ENCODE data around the gene ADCY4.
A peak's percentile ranks its signal among the peaks of the same experiment; 100 is the strongest.

The ADCY4 gene

GRCh38 chr14:24370748-24371147 lies 35.9 kb upstream of the ADCY4 start:
- no peak for DNase-seq (ENCODE audit: extremely low spot score)
- POLR2A ChIA-PET: interaction anchor here (0.9 to 2.1 kb wide), 7 partner anchors 9 to 71 kb away, joined by 3 to 13 read pairs (median 5); partner anchors contain the start of genes CBLN3, KHNYN and NYNRIN
- no peak for TF ChIP-seq FOXM1 (IDR thresholded peaks at IDR 0.05; ENCODE audit: borderline replicate concordance)
- no peak for TF ChIP-seq SP1 (IDR thresholded peaks at IDR 0.05)
- TF ChIP-seq FOXA1 (IDR thresholded peaks at IDR 0.05): no peak
- TF ChIP-seq CTBP1 (IDR thresholded peaks at IDR 0.05; ENCODE audit: borderline replicate concordance): no peak
- CTCF ChIA-PET: interaction anchor here (1.2 to 3.2 kb wide), 3 partner anchors 19 to 66 kb away, joined by 3 to 19 read pairs (median 3); no protein-coding TSS in a partner anchor

- DNase-seq (ENCODE audit: extremely low spot score): no peak
- ChIA-PET CTCF (interaction anchor here (0.9 to 3.2 kb wide), 3 partner anchors 9 to 66 kb away, joined by 3 to 19 read pairs (median 4); no protein-coding TSS in a partner anchor), POLR2A (interaction anchor here (1.1 to 2.1 kb wide), 5 partner anchors 9 to 72 kb away, joined by 3 to 13 read pairs (median 7); partner anchors contain the start of genes CBLN3, KHNYN and NYNRIN)
- TF ChIP-seq FOXA1 (IDR thresholded peaks at IDR 0.05) (no peak), LEF1 (IDR thresholded peaks at IDR 0.05; ENCODE audit: borderline replicate concordance) (no peak), ARNT (IDR thresholded peaks at IDR 0.05) (no peak), CTBP1 (IDR thresholded peaks at IDR 0.05; ENCODE audit: borderline replicate concordance) (no peak), PKNOX1 (IDR thresholded peaks at IDR 0.05) (no peak), NFRKB (IDR thresholded peaks at IDR 0.05) (no peak), BHLHE40 (IDR thresholded peaks at IDR 0.05; ENCODE audit: borderline replicate concordance) (no peak), TARDBP (IDR thresholded peaks at IDR 0.05) (no peak), ZNF384 (IDR thresholded peaks at IDR 0.05) (no peak), ELF4 (IDR thresholded peaks at IDR 0.05) (no peak), FOXM1 (IDR thresholded peaks at IDR 0.05; ENCODE audit: borderline replicate concordance) (no peak), L3MBTL2 (conservative IDR thresholded peaks at IDR 0.05) (no peak), FOXK2 (IDR thresholded peaks at IDR 0.05) (no peak), SUZ12 (IDR thresholded peaks at IDR 0.05) (no peak)
Observed at GRCh38 chr14:24369907-24370687, 35.2 kb upstream of the ADCY4 start.

GRCh38 chr14:24369463-24369862 lies 34.6 kb upstream of the ADCY4 start:
- ChIA-PET POLR2A (interaction anchor here (1.3 to 1.7 kb wide), 2 partner anchors 10 to 61 kb away, joined by 8 to 13 read pairs; partner anchors contain the start of genes CBLN3 and KHNYN), CTCF (interaction anchor here (0.9 to 3.2 kb wide), 2 partner anchors 9 to 62 kb away, joined by 4 to 19 read pairs; no protein-coding TSS in a partner anchor)
- no peak for DNase-seq (ENCODE audit: extremely low spot score)
- TF ChIP-seq CTBP1 (IDR thresholded peaks at IDR 0.05; ENCODE audit: borderline replicate concordance): no peak
- no peak for TF ChIP-seq ELF4 (IDR thresholded peaks at IDR 0.05)
- TF ChIP-seq HDGF (IDR thresholded peaks at IDR 0.05; ENCODE audit: borderline replicate concordance): no peak
- TF ChIP-seq L3MBTL2 (conservative IDR thresholded peaks at IDR 0.05): no peak
- TF ChIP-seq FOXK2 (IDR thresholded peaks at IDR 0.05): no peak
- no peak for TF ChIP-seq SUZ12 (IDR thresholded peaks at IDR 0.05)
- no peak for TF ChIP-seq SP1 (IDR thresholded peaks at IDR 0.05)
- TF ChIP-seq TARDBP (IDR thresholded peaks at IDR 0.05): no peak
- no peak for TF ChIP-seq LEF1 (IDR thresholded peaks at IDR 0.05; ENCODE audit: borderline replicate concordance)
- TF ChIP-seq BHLHE40 (IDR thresholded peaks at IDR 0.05; ENCODE audit: borderline replicate concordance): no peak
- no peak for TF ChIP-seq FOXA1 (IDR thresholded peaks at IDR 0.05)
- TF ChIP-seq ZNF384 (IDR thresholded peaks at IDR 0.05): no peak
- no peak for TF ChIP-seq FOXM1 (IDR thresholded peaks at IDR 0.05; ENCODE audit: borderline replicate concordance)
- TF ChIP-seq PKNOX1 (IDR thresholded peaks at IDR 0.05): no peak
- no peak for TF ChIP-seq NFRKB (IDR thresholded peaks at IDR 0.05)
- no peak for TF ChIP-seq ARNT (IDR thresholded peaks at IDR 0.05)

GRCh38 chr14:24368562-24369252 lies 33.8 kb upstream of the ADCY4 start:
- ChIA-PET POLR2A (interaction anchor here (0.6 to 1.4 kb wide), 4 partner anchors 28 to 63 kb away, joined by 4 to 10 read pairs (median 5); partner anchors contain the start of genes CBLN3 and KHNYN), CTCF (no interaction called here)
- TF ChIP-seq SUZ12 (IDR thresholded peaks at IDR 0.05): no peak
- no peak for TF ChIP-seq FOXK2 (IDR thresholded peaks at IDR 0.05)
- TF ChIP-seq NFRKB (IDR thresholded peaks at IDR 0.05): no peak
- TF ChIP-seq FOXA1 (IDR thresholded peaks at IDR 0.05): no peak
- TF ChIP-seq LEF1 (IDR thresholded peaks at IDR 0.05; ENCODE audit: borderline replicate concordance): no peak
- TF ChIP-seq BHLHE40 (IDR thresholded peaks at IDR 0.05; ENCODE audit: borderline replicate concordance): no peak
- no peak for TF ChIP-seq FOXM1 (IDR thresholded peaks at IDR 0.05; ENCODE audit: borderline replicate concordance)
- TF ChIP-seq ELF4 (IDR thresholded peaks at IDR 0.05): no peak
- peak; percentile 33 for DNase-seq (ENCODE audit: extremely low spot score)

GRCh38 chr14:24368212-24368561 lies 33.3 kb upstream of the ADCY4 start:
- no peak for TF ChIP-seq HDGF (IDR thresholded peaks at IDR 0.05; ENCODE audit: borderline replicate concordance)
- no peak; the same call in 1 of the 2 replicates for TF ChIP-seq L3MBTL2 (conservative IDR thresholded peaks at IDR 0.05)
- no peak for TF ChIP-seq LEF1 (IDR thresholded peaks at IDR 0.05; ENCODE audit: borderline replicate concordance)
- no peak for TF ChIP-seq BHLHE40 (IDR thresholded peaks at IDR 0.05; ENCODE audit: borderline replicate concordance)
- TF ChIP-seq SP1 (IDR thresholded peaks at IDR 0.05): no peak
- TF ChIP-seq ELF4 (IDR thresholded peaks at IDR 0.05): no peak
- TF ChIP-seq PKNOX1 (IDR thresholded peaks at IDR 0.05): no peak
- TF ChIP-seq FOXM1 (IDR thresholded peaks at IDR 0.05; ENCODE audit: borderline replicate concordance): no peak
- no peak for TF ChIP-seq FOXK2 (IDR thresholded peaks at IDR 0.05)
- no peak for TF ChIP-seq NFRKB (IDR thresholded peaks at IDR 0.05)
- no peak for TF ChIP-seq ZNF384 (IDR thresholded peaks at IDR 0.05)
- TF ChIP-seq CTBP1 (IDR thresholded peaks at IDR 0.05; ENCODE audit: borderline replicate concordance): no peak
- TF ChIP-seq ARNT (IDR thresholded peaks at IDR 0.05): no peak
- TF ChIP-seq TARDBP (IDR thresholded peaks at IDR 0.05): no peak
- no peak for TF ChIP-seq SUZ12 (IDR thresholded peaks at IDR 0.05)
- CTCF ChIA-PET: no interaction called here
- POLR2A ChIA-PET: interaction anchor here (0.6 to 1.4 kb wide), 5 partner anchors 24 to 64 kb away, joined by 4 to 10 read pairs (median 4); partner anchors contain the start of genes CBLN3 and KHNYN
- DNase-seq (ENCODE audit: extremely low spot score): no peak

All from HEK293T (cell line).